Measurements from ENCODE around the gene TLK2. TPM values are rescaled to one million over a fixed set of nuclear protein-coding genes. Genes with fewer than 3 reads are reported as not detected.
"Not testable (repeated sequence)": the region's sequence is repeated elsewhere in the genome, so short reads cannot be mapped to it uniquely, and the experiment has no call there.

TLK2 gene
- polyA plus RNA-seq, 1 donor = 70.3 TPM

GRCh38 chr17:62557532-62557931 lies 78.9 kb downstream of the TLK2 start:
- DNase-seq = not testable (repeated sequence)

DNA sequence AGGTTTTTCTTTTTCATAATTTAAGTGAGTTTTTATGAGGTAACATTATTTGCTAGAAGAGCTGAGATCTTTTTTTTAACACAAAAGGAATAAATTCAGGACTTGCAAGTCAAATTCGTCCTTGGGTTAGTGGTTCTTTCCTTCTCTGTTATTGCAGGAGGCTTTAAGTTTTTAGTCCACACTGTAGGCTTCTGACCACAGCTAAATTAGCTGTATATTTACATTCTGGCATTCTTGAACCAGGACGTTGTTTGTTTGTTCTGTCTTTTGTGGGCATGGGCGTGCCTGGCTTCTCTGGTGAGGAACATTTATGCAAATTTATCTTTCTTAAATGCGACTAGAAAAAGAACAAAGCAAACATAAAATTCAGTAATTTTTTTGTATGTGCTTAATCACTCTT lies 80.3 kb downstream of the TLK2 start:
- DNase-seq = not testable (repeated sequence)

GRCh38 chr17:62560971-62561370 lies 82.3 kb downstream of the TLK2 start:
- not testable (repeated sequence) for DNase-seq

GRCh38 chr17:62562656-62563055 lies 84.0 kb downstream of the TLK2 start:
- DNase-seq = no peak

- no peak for DNase-seq
Measured at GRCh38 chr17:62565817-62566216, 87.2 kb downstream of the TLK2 start.

DNA sequence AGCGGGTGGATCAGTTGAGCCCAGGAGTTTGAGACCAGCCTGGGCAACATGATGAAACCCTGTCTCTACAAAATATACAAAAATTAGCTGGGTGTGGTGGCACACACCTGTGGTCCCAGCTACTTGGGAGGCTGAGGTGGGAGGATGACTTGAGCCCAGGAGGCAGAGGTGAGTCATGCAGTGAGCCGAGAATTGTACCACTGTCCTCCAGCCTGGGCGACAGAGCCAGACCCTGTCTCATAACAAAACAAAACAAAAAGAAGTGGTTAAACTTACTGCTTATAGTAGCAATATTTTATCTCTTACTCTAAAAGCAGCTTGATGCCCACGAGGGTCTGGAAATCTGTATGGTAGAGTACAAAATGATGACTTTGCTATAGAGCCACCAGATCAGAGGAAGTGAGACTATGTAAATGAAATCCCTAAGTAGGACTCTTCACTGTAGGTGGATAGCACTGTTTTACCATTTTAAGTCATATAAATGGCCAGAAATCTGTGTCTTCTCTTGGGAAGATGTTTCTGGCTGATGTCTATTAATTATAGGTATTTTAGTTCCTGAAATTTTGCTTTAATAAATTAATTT lies 88.5 kb downstream of the TLK2 start:
- no peak for DNase-seq

DNA sequence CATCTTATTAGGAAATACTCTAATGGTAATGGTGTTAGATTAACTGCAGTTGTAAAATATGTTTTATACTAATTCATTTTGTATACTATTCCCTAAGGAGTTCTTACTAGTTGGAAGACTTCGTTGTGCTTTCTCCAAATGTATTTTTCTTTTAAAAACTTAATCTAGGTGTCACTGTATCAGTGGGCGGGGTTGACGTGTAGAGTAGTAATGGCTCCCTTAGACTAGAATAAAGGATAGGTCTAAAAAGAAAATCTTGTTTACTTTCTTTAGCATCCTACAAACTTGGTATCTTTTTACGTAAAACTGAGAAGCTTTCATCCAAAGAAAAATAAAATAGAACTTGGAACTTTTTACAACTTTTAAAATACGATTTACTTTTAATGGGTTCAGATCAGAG lies 93.9 kb downstream of the TLK2 start:
- DNase-seq = no peak

DNA sequence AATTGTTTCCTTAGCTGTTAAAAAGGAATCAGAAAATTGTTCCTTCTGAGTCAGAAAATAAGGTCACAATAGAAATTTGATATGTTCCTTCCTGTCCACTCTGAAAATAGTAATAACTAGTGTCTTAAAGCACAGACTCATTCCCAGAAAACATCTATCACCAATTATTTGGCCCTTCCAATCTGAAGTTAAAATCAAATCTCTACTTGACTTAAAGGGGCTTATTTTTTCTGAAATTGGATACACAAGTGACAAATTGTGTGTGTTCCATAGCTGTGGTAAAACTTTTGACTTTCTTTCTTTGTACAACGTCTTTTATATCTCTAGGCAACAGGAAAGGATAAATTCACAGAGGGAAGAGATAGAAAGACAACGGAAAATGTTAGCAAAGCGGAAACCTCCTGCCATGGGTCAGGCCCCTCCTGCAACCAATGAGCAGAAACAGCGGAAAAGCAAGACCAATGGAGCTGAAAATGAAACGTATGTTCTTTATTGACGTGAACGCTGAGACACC lies 94.3 kb downstream of the TLK2 start:
- peak; percentile 30 for DNase-seq

GRCh38 chr17:62573480-62574117 lies 95.0 kb downstream of the TLK2 start:
- DNase-seq = no peak

GRCh38 chr17:62576382-62576781 lies 97.8 kb downstream of the TLK2 start:
- no peak for DNase-seq

GRCh38 chr17:62578757-62579487 lies 100.3 kb downstream of the TLK2 start:
- no peak for DNase-seq

DNA sequence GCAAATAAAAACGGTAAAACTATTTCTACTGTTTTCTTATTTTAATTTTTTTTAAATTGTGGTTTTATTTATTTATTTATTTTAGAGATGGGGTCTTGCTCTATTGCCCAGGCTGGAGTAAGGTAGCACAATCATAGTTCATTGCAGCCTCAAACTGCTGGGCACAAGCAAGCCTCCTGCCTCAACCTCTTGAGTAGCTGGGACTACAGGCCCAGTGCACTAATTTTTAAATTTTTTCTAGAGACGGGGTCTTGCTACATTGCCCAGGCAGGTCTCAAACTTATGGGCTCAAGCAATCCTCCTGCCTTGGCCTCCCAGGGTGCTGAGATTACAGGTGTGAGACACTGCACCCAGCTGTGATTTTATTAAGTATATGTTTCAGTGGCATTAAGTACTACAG lies 102.3 kb downstream of the TLK2 start:
- no peak for DNase-seq

- DNase-seq = no peak
Measured at GRCh38 chr17:62581764-62582163, 103.1 kb downstream of the TLK2 start.

DNA sequence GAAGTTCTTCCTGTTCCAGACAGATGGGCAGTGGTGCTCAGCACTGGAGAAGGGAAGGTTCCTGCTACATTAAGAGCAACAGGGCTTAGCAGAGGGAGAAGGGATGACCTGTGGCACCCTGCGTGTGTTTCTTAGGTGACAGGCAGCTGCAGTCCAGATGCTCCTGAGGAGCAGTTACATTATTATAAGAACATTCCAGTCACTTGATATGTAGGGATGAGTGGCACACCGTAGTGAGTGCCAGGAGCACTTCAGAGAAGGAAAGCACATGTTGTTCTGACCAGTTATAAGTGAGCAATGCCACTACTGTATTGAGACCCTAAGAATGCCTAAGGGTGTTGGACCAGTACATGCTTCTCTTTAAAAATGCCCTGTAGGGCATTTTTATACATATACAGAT lies 108.9 kb downstream of the TLK2 start:
- DNase-seq = no peak

- no peak for DNase-seq
Measured at GRCh38 chr17:62588109-62588508, 109.5 kb downstream of the TLK2 start.

GRCh38 chr17:62591333-62591732 lies 112.7 kb downstream of the TLK2 start:
- no peak for DNase-seq

DNA sequence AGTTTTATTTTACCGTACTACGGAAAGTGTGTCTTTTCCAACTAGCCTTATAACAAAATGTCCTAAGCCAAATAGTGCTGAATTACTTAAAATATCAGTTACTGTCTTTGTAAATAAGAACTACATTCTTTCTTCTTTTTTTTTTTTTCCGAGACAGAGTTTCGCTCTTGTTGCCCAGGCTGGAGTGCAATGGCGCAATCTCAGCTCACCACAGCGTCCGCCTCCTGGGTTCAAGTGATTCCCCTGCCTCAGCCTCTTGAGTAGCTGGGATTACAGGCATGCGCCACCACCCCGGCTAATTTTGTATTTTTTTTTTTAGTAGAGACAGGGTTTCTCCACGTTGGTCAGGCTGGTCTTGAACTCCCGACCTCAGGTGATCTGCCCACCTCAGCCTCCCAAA lies 113.2 kb downstream of the TLK2 start:
- not testable (repeated sequence) for DNase-seq

DNA sequence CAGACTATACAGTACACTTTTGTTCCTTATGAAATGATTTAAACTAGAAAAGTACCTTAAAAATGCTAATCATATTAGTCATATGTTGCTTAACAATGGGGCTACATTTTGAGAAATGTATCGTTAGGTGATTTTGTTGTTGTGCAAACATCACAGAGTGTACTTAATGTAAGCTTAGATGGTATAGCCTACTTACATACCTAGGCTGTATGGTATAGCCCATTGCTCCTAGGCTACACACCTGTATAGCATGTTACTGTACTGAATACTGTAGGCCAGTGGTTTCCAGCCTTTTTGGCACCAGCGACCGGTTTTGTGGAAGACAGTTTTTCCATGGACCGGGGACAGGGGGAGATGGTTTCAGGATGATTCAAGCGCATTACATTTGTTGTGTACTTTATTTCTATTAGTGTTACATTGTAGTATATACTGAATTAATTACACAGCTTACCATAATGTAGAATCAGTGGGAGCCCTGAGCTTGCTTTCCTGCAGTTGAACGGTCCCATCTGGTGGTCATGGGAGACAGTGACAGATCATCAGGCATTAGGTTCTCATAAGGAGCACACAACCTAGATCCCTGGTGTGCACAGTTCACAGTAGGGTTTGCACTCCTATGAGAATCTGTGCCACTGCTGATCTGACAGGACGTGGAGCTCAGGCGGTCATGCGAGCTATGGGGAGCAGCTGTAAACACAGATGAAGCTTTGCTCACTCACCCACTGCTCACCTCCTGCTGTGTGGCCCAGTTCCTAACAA lies 113.9 kb downstream of the TLK2 start:
- DNase-seq = no peak

DNA sequence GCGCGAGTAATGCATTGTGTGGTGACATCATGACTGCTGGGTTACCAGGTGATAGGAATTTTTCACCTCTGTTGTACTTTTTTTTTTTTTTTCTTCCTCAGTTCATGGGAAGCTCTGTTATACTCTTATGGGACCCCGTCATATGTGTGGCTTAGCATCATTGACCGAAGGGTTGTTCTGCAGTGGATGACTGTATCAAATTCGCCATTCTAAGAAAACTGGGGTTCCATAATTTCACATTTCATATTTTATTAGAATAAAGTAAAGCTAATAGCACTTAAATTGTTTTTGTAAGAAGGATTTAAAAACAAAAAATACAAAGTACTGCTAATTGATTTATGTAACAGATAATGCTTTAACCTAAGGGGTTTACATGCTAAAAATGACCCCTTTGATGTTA lies 116.9 kb downstream of the TLK2 start:
- DNase-seq = no peak

GRCh38 chr17:62596662-62597061 lies 118.0 kb downstream of the TLK2 start:
- no peak for DNase-seq

DNA sequence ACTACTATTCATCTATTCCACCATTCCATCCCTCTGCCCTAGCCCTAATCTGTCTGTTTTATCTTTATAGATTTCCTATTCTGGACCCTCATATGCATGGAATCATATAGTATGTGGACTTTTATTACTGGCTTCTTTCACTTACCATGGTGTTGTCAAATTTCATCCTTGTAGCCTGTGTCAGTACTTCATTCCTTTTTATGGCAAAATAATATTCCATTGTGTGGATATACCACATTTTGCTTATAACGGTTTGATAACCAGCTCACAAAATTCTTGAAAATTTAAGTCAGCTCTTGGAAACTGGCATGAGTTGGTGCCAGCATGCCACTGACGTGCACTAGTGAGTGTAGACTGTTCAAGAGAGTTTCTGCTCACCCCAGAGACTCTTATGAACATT lies 118.5 kb downstream of the TLK2 start:
- no peak for DNase-seq

DNA sequence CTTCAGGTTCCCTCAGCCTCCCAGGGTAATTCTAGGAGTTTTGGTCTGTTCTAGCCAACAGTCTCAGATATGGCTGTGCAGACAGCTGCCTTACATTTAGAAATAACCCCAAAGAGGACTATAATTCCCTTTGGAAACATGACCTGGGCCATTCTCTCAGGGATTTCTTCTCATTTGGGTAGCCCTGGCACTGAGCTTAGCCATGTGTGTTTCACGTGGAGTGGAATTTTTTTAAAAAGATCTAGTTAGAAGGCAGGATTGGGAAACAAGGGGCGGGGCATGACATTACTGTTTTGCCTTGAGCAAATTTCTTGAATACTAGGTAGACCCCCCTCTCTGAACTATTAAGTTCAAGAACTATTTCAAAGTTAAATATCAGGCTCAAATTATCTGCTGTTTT lies 119.3 kb downstream of the TLK2 start:
- no peak for DNase-seq
